Immature natural killer cell (primary cell): ENCODE data around the gene COL9A3. TPM values are rescaled to one million over a fixed set of nuclear protein-coding genes. Genes with fewer than 3 reads are reported as not detected.

ENCODE experiments used
- DNase-seq, 3 donors: peaks; one replicate each; pipeline ENCODE4 v3.0.0; 2022; ENCODE audit warnings: mixed read lengths in 1 of 3
- H3K27ac Mint-ChIP-seq, 6 donors: one replicate each; pipeline ENCODE4 v1.8.0; 2020; ENCODE audit warnings: mixed read lengths in 6 of 6, mild to moderate bottlenecking in 5 of 6, inconsistent platforms in 4 of 6, moderate library complexity in 3 of 6
- H3K27me3 Mint-ChIP-seq, 3 donors: one replicate each; pipeline ENCODE4 v1.8.0; 2020 to 2021; ENCODE audit warnings: low read depth in 3 of 3, mild to moderate bottlenecking in 3 of 3, mixed read lengths in 3 of 3, moderate library complexity in 3 of 3, inconsistent platforms in 1 of 3
- H3K36me3 Mint-ChIP-seq, 3 donors: one replicate each; pipeline ENCODE4 v1.8.0; 2020; ENCODE audit warnings: mixed read lengths in 3 of 3, inconsistent platforms in 2 of 3, mild to moderate bottlenecking in 2 of 3
- H3K4me1 Mint-ChIP-seq, 2 donors: one replicate each; pipeline ENCODE4 v1.8.0; 2020; ENCODE audit warnings: inconsistent platforms in 2 of 2, mild to moderate bottlenecking in 2 of 2, mixed read lengths in 2 of 2, moderate library complexity in 1 of 2
- H3K4me3 Mint-ChIP-seq, 5 donors: one replicate each; pipeline ENCODE4 v1.8.0; 2020; ENCODE audit warnings: mild to moderate bottlenecking in 5 of 5, mixed read lengths in 5 of 5, inconsistent platforms in 3 of 5, moderate library complexity in 3 of 5
- H3K9me3 Mint-ChIP-seq, 6 donors: one replicate each; pipeline ENCODE4 v1.8.0; 2020; ENCODE audit warnings: mild to moderate bottlenecking in 6 of 6, mixed read lengths in 6 of 6, inconsistent platforms in 4 of 6, moderate library complexity in 3 of 6
- polyA plus RNA-seq, 3 donors: library from polyadenylated mRNA; unstranded; fragments of 300-500 nt; fragmentation: Illumina TruSeq; gene quantifications; one replicate each; pipeline ENCODE4 v1.2.3, GENCODE V29; 2021

Gene COL9A3
- polyA plus RNA-seq, 3 donors from 2014 or later = 0.87 TPM; not detected in 2

DNA sequence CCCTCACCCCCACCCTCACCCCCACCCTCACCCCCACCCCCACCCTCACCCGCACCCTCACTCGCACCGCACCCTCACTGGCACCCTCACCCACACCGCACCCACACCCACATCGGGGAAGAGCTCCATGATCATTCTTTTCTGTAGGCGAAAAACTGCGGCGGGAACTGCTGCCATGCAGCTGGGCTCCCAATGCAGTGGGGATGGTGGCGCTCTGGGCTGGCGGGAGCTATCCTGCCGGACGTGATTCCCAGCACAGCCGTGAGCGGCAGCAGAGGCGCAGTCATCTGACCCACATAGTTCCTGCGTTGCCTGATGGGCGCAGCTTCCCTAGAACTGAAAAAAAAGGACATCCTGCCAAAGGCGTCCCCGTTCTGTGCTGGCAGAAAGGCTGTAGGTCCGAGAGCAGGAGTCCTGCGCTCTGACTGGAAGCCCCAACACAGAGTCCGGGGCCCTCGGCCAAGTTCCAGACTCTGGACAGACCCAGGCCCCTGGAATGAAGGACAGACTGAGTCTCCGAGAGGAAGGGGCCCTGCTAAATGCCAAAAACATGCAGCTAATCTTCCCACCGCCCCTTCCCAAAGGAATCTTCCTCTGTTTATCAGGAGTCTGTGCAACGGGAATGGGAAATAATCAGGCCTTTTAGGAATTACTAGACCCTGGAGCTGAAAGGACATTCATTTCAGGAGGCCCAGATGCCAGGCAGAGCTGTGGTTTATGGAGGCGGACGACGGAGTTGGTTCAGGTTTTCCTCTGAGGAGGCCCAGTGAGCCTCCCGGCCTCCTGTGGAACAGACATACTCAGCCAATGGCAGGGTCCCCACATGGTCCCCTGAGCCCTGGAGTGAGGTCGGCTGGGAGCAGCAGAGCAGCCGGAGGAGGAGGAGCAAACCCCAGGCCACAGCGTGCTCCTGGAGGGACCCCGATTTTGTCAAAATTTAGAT, 58.8 kb downstream of the COL9A3 start:
- Mint-ChIP-seq H3K4me3 (peak overlapping the region in 2 of 5 donors; percentile 48 to 56), H3K27ac (peak overlapping the region in 2 of 6 donors; percentile 34 to 39), H3K4me1 (peaks cover 15 to 30% of the 10 kb centered on the region in 2 donors)

DNA sequence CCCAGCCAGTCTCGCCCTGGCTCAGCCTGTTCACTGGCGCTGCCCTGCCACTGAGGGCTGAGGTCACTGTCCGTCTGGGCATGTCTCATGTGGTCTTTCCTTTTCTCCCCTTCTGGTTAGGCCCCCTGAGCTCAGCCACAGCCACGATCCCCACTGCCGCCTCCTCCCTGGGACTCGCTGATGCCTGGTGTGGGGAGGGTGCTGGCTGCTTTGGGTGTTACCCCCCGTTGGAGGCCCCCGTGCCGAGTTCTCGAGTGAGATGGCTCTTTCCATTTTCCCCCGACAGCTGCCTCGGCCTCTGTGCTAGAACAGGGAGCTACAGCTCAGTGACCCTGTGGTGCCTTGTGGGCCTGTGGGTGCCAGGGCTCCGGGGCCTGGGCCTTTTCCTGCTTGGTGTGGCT, 59.7 kb downstream of the COL9A3 start:
- H3K36me3 Mint-ChIP-seq = peaks cover 3% of the 10 kb centered on the region in 3 donors
- DNase-seq = no peak
- peak overlapping the region in 1 of 5 donors; percentile 8 for H3K4me3 Mint-ChIP-seq
- peaks cover 0 to 30% (median 10%) of the 10 kb centered on the region in 3 donors for H3K27me3 Mint-ChIP-seq
- H3K9me3 Mint-ChIP-seq = no peaks in the 10 kb centered on the region
- H3K27ac Mint-ChIP-seq = peak overlapping the region in 2 of 6 donors; percentile 28 to 34
- peaks cover 15 to 30% of the 10 kb centered on the region in 2 donors for H3K4me1 Mint-ChIP-seq

More for the DNA sequence above, 58.8 kb downstream of the COL9A3 start:
- Mint-ChIP-seq H3K27me3 (peaks cover 0 to 30% (median 10%) of the 10 kb centered on the region in 3 donors), H3K36me3 (no peaks in the 10 kb centered on the region), H3K9me3 (no peaks in the 10 kb centered on the region)
- no peak for DNase-seq

DNA sequence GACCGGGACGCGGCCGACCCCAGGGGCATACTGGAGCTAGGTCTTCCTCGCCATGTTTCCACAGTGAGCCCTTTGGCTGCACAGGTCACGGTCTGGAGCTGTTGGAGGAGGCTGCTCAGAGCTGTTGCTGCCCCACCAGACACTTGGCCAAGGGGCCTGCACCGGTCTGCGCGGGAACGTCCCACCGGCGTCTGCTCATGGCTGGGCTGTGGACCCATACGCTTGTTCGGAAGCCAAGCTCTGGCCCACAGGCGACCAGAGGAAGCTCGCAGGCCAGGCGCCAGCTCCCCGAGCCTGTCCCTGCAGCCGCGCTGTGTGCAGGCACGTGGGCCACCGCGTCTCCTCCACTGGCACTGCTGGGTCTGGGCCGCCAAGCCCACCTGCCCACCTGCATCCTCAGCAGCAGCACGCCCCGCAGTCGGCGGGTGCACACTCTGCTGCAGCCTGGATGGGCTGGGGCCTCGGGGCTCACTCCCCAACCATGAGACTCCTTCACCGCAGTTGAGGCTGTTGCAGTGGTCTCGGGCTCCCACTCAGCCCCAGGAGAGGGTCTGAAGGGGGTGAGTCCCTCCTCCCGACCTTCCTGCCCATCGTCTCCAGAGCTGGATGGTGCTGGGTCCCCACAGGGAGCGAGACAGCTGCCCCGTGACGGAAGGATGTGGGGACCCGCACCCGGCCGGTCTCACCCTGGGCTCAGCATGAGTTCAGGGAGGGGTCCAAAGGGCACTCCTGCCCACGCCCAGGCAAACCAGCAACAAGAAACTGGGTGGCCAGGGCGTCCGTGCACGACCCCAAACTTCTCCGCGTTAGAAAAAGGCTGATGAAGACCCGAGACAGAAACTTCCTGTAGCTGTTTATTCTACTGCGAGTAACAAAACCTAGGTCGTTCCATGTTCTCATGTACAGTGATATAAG, 60.3 kb downstream of the COL9A3 start:
- Mint-ChIP-seq H3K9me3 (no peaks in the 10 kb centered on the region), H3K27me3 (peaks cover 0 to 32% (median 10%) of the 10 kb centered on the region in 3 donors), H3K27ac (peak overlapping the region in 1 of 6 donors; percentile 22), H3K4me1 (peaks cover 15 to 30% of the 10 kb centered on the region in 2 donors), H3K36me3 (peaks cover 5 to 9% (median 6%) of the 10 kb centered on the region in 3 donors), H3K4me3 (peak overlapping the region in 4 of 5 donors; percentile 9 to 63 (median 58))
- DNase-seq = no peak

DNA sequence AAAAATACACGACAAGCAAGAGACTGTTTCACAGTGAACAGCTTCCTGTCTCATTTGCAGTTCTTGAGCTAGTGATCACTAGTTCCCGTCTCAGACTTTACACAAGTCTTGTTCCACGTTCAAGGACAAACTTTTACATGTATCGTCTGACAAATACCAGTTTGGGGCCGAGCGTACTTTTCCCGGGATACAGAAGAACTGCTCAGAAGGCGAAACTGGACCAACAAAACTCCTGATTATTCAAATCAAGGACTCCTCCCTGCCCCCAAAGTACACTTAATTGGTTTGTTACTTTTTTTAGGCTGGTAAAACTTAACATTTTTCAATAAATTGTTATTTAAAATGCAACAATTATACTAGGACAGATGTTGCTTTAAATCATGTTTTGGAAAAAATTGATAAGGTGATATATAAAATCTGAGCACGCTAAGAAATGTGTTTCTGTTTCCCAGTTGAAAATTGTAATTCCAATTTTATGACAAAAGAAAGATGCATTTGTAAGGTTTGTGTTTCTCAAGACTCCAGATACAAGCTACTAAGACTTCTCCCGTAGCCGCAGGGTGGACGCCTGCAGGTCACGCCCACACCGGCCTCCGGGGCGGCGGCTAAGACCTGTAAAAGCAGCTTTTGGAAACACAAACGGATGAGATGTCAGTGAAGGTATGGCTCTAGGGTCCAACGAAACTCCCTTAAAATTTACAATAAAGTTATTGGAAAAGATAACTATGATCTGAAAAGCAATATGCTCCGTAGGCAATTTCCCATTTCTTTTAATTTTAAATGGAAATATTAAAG, 61.6 kb downstream of the COL9A3 start:
- Mint-ChIP-seq H3K4me1 (peaks cover 15 to 30% of the 10 kb centered on the region in 2 donors), H3K27me3 (peaks cover 0 to 27% (median 7%) of the 10 kb centered on the region in 3 donors), H3K9me3 (no peaks in the 10 kb centered on the region), H3K36me3 (peaks cover 5 to 11% (median 6%) of the 10 kb centered on the region in 3 donors), H3K27ac (no peak overlapping the region), H3K4me3 (no peak overlapping the region)
- no peak for DNase-seq

DNA sequence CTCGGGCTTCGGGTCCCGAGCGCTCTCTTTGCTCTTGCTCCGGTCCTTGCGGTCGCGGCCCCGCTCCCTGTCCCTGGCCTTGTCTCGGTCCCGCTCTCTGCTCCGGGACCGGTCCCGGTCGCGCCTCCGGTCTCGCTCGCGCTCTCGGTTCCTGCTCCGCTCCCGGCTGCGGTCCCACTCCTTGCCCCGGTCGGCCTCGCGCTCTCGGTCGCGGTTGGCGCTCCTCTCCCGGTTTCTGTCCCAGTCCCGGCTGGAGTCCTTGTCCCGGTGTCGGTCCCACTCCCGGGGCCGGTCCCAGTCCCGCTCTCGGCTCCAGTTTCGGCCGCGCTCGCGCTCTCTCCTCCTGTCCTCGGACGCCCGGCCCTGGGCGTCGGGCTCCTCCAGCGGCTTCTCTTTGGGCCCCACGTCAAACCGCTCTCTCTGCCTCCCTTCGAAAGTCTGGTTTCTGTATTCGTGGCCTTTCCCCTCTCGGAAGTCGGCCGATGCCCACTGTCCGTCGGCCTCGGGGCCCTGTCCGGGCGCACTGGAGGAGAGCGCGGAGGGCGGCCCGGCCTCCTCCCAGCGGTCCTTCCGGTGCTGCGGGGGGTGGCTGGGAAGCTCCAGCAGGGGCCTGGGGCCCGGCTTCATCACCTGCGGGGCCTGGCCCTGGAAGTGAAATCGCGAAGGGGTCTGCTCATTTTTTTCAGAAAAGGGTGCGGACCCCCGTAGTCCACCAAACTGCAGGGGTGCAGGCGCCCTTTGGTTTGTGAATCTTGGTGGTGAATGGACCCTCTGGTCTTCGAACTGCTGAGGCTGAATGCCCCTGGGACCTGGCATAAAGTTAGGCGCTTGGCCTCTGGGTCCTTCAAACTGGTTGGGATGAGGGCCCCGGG, 62.7 kb downstream of the COL9A3 start:
- Mint-ChIP-seq H3K36me3 (peaks cover 5 to 11% (median 6%) of the 10 kb centered on the region in 3 donors), H3K27me3 (peaks cover 0 to 17% (median 6%) of the 10 kb centered on the region in 3 donors), H3K9me3 (no peaks in the 10 kb centered on the region), H3K4me1 (peaks cover 8 to 21% of the 10 kb centered on the region in 2 donors), H3K4me3 (no peak overlapping the region), H3K27ac (no peak overlapping the region)
- no peak for DNase-seq

DNA sequence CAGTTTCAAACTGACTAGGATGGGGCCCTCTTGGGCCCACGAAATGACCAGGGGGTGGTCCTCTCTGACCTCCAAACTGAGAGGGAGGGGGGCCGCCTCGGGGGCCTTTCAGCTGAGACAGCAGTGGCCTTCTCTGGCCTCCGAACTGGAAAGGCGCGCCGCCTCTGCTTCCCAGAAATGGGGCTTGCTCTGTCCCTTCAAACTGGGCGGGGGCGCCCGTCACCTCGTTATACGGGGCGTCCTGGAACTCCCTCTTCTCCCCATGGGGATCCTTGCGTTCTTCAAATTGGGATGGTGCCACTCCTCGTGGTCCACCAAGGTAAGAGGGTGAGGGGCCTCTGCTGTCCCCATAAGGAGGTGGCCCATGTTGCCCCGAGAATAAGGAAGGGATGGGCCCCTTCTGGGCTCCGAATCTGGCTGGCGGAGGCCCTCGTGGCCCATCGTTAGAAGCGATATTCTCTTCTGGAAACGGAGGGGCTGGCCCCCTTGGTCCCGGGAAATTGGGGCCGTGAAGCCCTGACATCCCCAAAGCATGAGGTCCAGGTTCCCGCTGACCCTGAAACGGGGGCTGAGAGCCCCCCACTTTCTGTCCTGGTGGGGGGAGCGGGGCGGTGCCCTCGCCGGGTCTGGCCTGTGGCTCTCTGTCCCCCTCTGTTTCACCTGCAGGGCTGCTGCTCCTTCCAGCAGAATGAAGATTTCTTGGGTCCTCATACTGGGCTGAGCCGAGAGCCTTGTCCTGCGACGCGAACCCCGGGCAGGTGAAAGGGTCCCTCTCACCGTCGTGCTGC, 63.5 kb downstream of the COL9A3 start:
- Mint-ChIP-seq H3K27me3 (peaks cover 0 to 12% (median 3%) of the 10 kb centered on the region in 3 donors), H3K9me3 (no peaks in the 10 kb centered on the region), H3K4me3 (no peak overlapping the region), H3K36me3 (peaks cover 5 to 11% (median 6%) of the 10 kb centered on the region in 3 donors), H3K27ac (no peak overlapping the region), H3K4me1 (peaks cover 5 to 18% of the 10 kb centered on the region in 2 donors)
- no peak for DNase-seq

DNA sequence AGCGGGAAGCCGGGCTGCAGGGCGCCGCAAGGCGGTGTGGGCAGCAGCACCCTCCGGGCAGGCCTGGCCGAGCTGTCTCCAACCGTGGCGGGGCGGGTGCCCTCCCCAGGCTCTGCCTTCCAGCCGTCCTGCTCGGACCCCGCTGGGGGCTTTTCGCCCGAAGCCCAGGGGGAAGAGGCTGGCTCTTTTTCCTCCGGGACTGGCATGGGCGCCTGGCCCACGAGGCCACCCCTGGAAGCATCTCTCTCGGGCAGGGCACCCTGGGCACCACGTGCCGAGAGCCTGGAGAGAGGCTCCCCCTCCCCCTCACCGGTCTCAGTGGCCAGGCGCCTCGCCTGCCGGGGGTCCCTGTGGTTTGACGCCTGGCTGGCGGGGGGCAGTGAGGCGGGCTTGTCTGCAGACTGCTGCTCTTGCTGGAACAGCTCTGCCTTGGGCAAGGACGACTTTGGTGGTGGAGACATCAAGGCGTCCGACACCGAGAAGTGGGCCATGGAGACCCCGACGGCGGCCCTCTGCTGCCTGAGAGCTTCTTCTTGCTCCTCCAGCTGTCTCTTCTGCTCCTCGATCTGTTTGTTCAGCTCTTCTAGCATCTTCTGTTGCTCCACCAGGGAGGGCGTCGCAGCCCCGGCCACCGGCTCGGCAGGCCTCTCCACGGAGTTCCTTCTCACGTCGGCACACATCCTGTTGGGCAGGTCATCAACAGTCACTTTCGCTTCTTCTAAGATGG, 64.2 kb downstream of the COL9A3 start:
- peak overlapping the region in 2 of 6 donors; percentile 25 to 50 for H3K27ac Mint-ChIP-seq
- peaks cover 5 to 11% (median 6%) of the 10 kb centered on the region in 3 donors for H3K36me3 Mint-ChIP-seq
- H3K4me3 Mint-ChIP-seq = no peak overlapping the region
- H3K9me3 Mint-ChIP-seq = no peaks in the 10 kb centered on the region
- no peak for DNase-seq
- H3K27me3 Mint-ChIP-seq = peaks cover 2 to 6% (median 3%) of the 10 kb centered on the region in 3 donors
- H3K4me1 Mint-ChIP-seq = peaks cover 5 to 11% of the 10 kb centered on the region in 2 donors

DNA sequence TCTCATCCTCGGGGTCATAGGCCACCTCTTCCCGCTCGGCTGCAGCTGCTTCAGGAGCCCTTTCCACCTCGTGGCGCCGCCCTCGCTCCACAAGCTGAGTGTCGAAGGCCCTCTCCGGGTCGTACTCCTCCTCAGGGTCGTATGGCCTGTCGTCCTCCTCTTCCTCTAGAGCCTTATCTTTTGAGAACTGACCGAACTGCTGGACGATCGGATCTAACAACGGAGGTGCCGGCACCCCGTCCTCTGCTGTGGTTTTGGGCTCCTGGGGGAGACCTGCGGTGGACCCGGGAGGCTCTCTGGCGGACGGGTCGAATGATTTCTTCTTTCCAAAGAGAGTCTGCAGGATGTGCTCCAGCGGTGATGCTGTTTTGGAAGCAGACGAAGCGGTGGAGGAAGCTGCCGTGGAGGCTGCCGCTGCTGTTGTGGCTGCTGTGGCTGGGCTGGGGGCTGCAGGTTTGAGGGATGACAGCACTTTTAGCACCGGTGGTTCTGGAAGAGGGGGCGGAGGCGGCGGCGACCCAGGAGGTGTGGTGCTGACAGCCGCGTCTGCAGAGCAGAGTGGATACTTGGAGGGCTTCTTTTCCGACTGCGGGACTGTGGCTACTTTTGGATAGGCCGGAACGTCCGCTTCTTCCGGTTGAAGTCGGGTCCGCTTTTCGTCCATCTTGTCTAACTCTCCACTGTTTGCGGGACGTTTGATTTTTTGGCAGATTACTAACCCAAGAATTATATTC, 65.0 kb downstream of the COL9A3 start:
- Mint-ChIP-seq H3K4me3 (no peak overlapping the region), H3K27me3 (peaks cover 0 to 3% (median 2%) of the 10 kb centered on the region in 3 donors), H3K9me3 (no peaks in the 10 kb centered on the region), H3K4me1 (peaks cover 5 to 12% of the 10 kb centered on the region in 2 donors), H3K27ac (no peak overlapping the region), H3K36me3 (peaks cover 5 to 13% (median 6%) of the 10 kb centered on the region in 3 donors)
- DNase-seq = no peak

DNA sequence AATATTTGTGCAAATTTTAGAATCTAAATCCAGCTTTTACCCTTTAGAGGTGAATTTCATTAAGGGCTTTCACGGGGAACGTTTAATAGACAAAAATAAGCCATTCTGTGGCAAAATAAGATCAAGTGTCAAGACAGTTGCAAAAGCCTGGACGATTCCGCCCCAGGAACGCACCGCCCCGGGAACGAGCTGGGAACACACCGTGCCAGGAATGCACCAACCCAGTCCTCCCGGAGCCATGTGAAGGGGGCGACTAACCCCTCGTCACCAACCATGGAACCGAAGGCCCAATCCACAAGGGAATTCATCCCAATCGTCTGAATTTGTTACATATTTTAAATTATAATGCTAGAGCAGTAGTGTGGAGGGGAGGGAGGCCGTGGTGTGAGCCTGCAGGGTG, 65.6 kb downstream of the COL9A3 start:
- peaks cover 0 to 5% (median 2%) of the 10 kb centered on the region in 3 donors for H3K27me3 Mint-ChIP-seq
- peaks cover 5 to 15% of the 10 kb centered on the region in 2 donors for H3K4me1 Mint-ChIP-seq
- H3K36me3 Mint-ChIP-seq = peaks cover 5 to 19% (median 10%) of the 10 kb centered on the region in 3 donors
- no peaks in the 10 kb centered on the region for H3K9me3 Mint-ChIP-seq
- no peak overlapping the region for H3K4me3 Mint-ChIP-seq
- DNase-seq = no peak
- no peak overlapping the region for H3K27ac Mint-ChIP-seq

DNA sequence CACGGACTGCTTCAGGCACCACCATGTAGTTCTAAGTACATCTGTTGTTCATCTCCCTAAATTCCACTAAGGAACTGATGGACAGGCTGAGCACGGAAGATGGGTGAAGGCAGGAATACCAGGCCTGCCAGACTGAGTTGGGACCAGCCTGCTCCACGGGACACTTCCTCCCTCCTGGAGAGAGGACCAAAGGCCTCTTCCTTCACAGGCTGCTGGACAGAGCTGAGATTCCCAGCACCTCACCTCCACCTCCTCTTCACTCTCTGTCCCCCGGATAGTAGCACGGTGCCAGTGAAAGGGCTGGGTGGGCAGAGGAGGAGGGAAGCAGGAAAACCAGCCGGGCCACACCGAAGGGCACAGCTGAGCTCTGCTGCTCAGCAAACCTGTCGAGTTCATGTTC, 67.7 kb downstream of the COL9A3 start:
- H3K27me3 Mint-ChIP-seq = peaks cover 2 to 5% (median 3%) of the 10 kb centered on the region in 3 donors
- no peak overlapping the region for H3K4me3 Mint-ChIP-seq
- peaks cover 0 to 16% of the 10 kb centered on the region in 2 donors for H3K4me1 Mint-ChIP-seq
- no peak overlapping the region for H3K27ac Mint-ChIP-seq
- DNase-seq = no peak
- no peaks in the 10 kb centered on the region for H3K9me3 Mint-ChIP-seq
- H3K36me3 Mint-ChIP-seq = peaks cover 5 to 25% (median 10%) of the 10 kb centered on the region in 3 donors
